Coronary artery (tissue), 2 donors: ENCODE results near the gene HSPA8.
"Not testable (repeated sequence)": the region's sequence is repeated elsewhere in the genome, so short reads cannot be mapped to it uniquely, and the experiment has no call there.

Experiments used
- DNase-seq: peaks from one replicate; pipeline ENCODE4 v3.0.0-alpha.2; 2017; ENCODE audit warnings: low spot score
- H3K27ac ChIP-seq, 2 donors: fragments of 200-600 bp; sonication (generic); one replicate each; pipeline ENCODE4 v1.5.1; 2016 to 2019
- H3K4me3 ChIP-seq: fragments of 200-600 bp; sonication (generic); 2 replicates; pipeline ENCODE4 v1.5.1; 2016; ENCODE audit warnings: mild to moderate bottlenecking, moderate library complexity
- CTCF ChIP-seq: fragments of 200-600 bp; sonication (generic); IDR thresholded peaks from one replicate; pipeline ENCODE4 v1.5.1; 2019; ENCODE audit warnings: antibody characterized with exemption

The HSPA8 gene

DNA sequence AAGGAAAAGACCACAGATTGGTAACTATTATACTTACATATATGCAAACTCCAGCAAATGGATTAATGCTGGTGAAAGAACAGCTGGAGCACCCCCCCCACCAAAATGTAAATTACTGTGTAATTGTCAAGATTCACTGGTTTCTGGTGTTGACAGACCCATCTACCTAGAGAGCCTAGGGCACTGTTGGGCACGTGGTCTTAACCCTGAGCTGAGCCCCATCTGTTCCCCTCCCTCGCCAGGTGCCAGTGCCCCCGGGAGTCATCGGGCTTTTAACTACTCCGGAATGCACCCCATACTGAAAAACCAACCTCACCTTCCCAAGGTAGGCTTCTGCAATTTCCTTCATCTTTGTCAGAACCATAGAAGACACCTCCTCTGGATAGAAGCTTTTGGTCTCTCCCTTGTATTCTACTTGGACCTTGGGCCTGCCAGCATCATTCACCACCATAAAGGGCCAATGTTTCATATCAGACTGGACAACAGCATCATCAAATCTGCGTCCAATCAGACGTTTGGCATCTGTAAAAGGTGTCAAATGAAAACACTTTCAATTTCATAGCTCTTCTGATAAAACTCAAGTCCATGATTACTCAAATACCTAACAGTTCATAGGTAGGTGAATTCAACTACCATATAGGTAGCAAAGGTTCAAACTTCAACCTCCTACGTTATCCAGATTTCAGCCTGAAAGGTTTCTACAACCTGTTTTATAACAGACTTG is 1.5 kb downstream of the HSPA8 start:
- no peak for DNase-seq
- no peak for TF ChIP-seq CTCF
- Histone ChIP-seq H3K27ac (peak overlapping the region; percentile 98 to 100), H3K4me3 (peak overlapping the region; percentile 94)

- H3K27ac ChIP-seq: peak overlapping the region in 1 of 2 donors; percentile 100
- DNase-seq: not testable (repeated sequence)
Measured at GRCh38 chr11:123059041-123059920, 2.7 kb downstream of the HSPA8 start.

DNA sequence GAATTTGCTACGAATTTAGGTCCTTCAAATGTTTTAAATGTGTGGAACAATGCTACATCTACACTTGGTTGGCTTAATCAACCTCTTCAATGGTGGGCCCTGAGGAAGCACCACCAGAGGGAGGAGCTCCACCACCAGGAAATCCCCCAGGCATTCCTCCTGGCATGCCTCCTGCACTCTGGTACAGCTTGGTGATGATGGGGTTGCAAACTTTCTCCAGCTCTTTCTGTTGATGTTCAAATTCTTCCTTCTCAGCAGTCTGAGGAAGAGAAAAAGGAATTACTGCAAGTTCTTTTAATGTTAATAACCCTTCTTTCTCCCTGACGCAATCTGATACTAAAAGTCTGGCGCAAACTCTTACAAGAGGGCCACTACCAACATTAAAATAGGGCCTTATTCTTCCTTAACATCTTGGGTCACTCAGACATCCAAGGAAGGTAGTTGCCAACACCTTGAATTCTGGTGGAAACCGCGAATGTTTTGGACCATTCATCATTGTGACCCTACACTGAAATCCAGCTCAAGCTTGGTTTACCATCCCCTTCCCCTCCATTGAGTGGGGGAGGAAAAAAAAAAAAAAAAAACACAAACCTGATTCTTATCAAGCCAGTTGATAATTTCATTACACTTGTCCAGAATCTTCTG is 4.2 kb downstream of the HSPA8 start:
- H3K4me3 ChIP-seq: no peak overlapping the region
- no peak for DNase-seq
- no peak for TF ChIP-seq CTCF
- no peak overlapping the region for H3K27ac ChIP-seq

More at GRCh38 chr11:123059041-123059920, 2.7 kb downstream of the HSPA8 start:
- H3K4me3 ChIP-seq: peak overlapping the region; percentile 94

GRCh38 chr11:123056835-123057491 is 5.0 kb downstream of the HSPA8 start:
- no peak for DNase-seq
- peak overlapping the region in 1 of 2 donors; percentile 28 for H3K27ac ChIP-seq
- TF ChIP-seq CTCF: no peak
- H3K4me3 ChIP-seq: no peak overlapping the region

DNA sequence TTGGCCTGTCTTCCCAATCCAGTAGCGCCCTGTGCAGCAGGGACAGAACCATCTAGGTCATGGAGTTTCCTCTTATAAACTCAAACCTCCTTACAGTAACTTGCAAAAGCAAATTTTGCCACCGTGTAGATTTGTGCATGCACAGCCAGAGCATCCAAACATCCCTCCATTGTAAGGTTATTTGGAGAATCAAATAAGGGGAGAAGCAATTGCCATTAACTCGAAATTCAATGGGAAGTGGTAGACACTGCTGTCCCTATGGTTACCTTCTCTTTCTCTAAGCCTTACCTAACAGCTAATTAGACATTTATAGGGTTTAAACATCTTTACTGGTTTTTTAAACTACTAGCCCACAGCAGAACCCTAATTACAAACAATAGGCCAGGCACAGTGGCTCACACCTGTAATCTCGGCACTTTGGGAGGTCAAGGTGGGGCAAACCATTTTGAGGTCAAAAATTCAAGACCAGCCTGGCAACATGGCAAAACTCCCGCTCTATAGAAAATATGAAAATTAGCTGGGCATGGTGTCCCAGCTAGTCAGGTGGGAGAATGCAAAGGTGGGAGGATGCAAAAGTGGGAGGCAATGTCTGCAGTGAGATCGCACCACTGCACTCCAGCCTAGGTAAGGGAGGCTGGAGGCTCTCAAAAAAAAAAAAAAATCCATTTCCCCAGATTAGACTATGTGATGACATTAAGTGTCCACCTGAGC is 6.6 kb downstream of the HSPA8 start:
- Histone ChIP-seq H3K4me3 (no peak overlapping the region), H3K27ac (no peak overlapping the region)
- TF ChIP-seq CTCF: no peak
- no peak for DNase-seq

DNA sequence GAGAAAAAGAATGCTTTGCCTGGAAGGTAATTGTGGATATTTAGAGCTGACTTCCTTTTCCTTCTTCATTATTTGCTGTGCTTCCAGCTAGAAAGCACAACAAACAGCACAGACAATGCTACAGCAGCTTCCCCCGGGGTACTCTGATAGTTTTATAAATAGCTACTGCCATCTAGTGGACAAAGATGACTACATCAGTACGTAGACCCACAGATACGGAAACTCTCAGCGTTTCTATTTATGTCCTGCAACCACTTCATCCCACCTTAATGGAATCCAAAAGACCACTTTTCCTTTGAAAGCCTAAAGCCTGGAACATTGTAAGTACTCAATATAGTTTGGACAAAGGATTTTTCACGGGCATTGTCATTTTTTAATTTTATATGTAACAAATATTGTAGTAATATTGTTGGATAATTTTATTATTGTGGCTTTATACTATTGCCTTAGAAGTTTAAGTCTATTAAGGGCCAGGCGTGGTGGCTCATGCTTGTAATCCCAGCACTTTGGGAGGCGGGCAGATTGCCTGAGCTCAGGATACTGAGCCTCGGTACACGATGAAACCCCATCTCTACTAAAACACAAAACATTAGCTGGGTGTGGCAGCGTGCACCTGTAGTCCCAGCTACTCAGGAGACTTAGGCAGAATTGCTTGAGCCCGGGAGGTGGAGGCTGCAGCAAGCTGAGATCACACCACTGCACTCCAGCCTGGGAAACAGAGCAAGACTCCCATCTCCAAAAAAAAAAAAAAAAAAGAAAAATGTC is 7.5 kb downstream of the HSPA8 start:
- H3K4me3 ChIP-seq: no peak overlapping the region
- TF ChIP-seq CTCF: peak; percentile 51
- H3K27ac ChIP-seq: no peak overlapping the region
- DNase-seq: no peak
